CD8-positive, alpha-beta memory T cell (primary cell): Measurements from ENCODE around the gene PAQR5. TPM values are rescaled to one million over a fixed set of nuclear protein-coding genes. Genes with fewer than 3 reads are reported as not detected.
A peak's percentile ranks its signal among the peaks of the same experiment; 100 is the strongest.
"Not testable (repeated sequence)": the region's sequence is repeated elsewhere in the genome, so short reads cannot be mapped to it uniquely, and the experiment has no call there.

Experiments used
- CTCF ChIA-PET: fragments of 350-600 bp; sonication (Branson Sonifier 250); formaldehyde crosslinking; loops from one replicate; lab custom pipeline; 2021; ENCODE audit warnings: antibody characterized with exemption; lab: Charles Lee
- POLR2A ChIA-PET: fragments of 350-600 bp; sonication (Branson Sonifier 250); formaldehyde crosslinking; loops from one replicate; lab custom pipeline; 2021; ENCODE audit warnings: antibody characterized with exemption; lab: Charles Lee
- DNase-seq, 5 donors: peaks; one replicate each; pipeline versions ENCODE4 v3.0.0 to v3.0.0-alpha.2; 2020 to 2022; ENCODE audit warnings: mixed read lengths in 1 of 5
- H3K27ac ChIP-seq: one replicate; pipeline ENCODE4 v1.7.0; 2013; ENCODE audit warnings: low read depth, mild to moderate bottlenecking, low read length, moderate library complexity
- H3K27me3 ChIP-seq: 2 replicates; pipeline ENCODE4 v1.7.0; 2013; ENCODE audit warnings: low read length, mild to moderate bottlenecking; ENCODE audit not compliant: insufficient read depth, poor library complexity, severe bottlenecking
- H3K36me3 ChIP-seq: 2 replicates; pipeline ENCODE4 v1.7.0; 2013; ENCODE audit warnings: mild to moderate bottlenecking, low read length, moderate library complexity; ENCODE audit not compliant: insufficient read depth
- H3K4me1 ChIP-seq: 2 replicates; pipeline ENCODE4 v1.7.0; 2013; ENCODE audit warnings: mild to moderate bottlenecking, low read length, moderate library complexity; ENCODE audit not compliant: insufficient read depth
- H3K4me3 ChIP-seq: 2 replicates; pipeline ENCODE4 v1.7.0; 2013; ENCODE audit warnings: mild to moderate bottlenecking, low read length
- H3K9me3 ChIP-seq: 2 replicates; pipeline ENCODE4 v1.7.0; 2013; ENCODE audit warnings: mild to moderate bottlenecking, low read length
- H3K27ac Mint-ChIP-seq, 8 donors: one replicate each; pipeline ENCODE4 v1.8.0; 2020 to 2021; ENCODE audit warnings: mixed read lengths in 8 of 8, mild to moderate bottlenecking in 6 of 8, inconsistent platforms in 3 of 8, moderate library complexity in 3 of 8
- H3K27me3 Mint-ChIP-seq, 2 donors: one replicate each; pipeline ENCODE4 v1.8.0; 2020 to 2021; ENCODE audit warnings: mixed read lengths in 2 of 2, mild to moderate bottlenecking in 1 of 2, moderate library complexity in 1 of 2
- H3K36me3 Mint-ChIP-seq, 3 donors: one replicate each; pipeline ENCODE4 v1.8.0; 2020 to 2021; ENCODE audit warnings: mixed read lengths in 3 of 3, inconsistent platforms in 1 of 3, mild to moderate bottlenecking in 1 of 3
- H3K4me1 Mint-ChIP-seq, 3 donors: one replicate each; pipeline ENCODE4 v1.8.0; 2020 to 2021; ENCODE audit warnings: mixed read lengths in 3 of 3, inconsistent platforms in 1 of 3, mild to moderate bottlenecking in 1 of 3
- H3K4me3 Mint-ChIP-seq, 7 donors: one replicate each; pipeline ENCODE4 v1.8.0; 2020 to 2021; ENCODE audit warnings: mixed read lengths in 7 of 7, mild to moderate bottlenecking in 6 of 7, moderate library complexity in 4 of 7, inconsistent platforms in 2 of 7
- H3K9me3 Mint-ChIP-seq, 5 donors: one replicate each; pipeline ENCODE4 v1.8.0; 2020 to 2022; ENCODE audit warnings: mixed read lengths in 5 of 5, mild to moderate bottlenecking in 3 of 5, moderate library complexity in 2 of 5, inconsistent platforms in 1 of 5
- polyA plus RNA-seq: library from polyadenylated mRNA; unstranded; fragments of 300-500 nt; fragmentation: Illumina TruSeq; gene quantifications from one replicate; pipeline ENCODE4 v1.2.3, GENCODE V29; 2021
- total RNA-seq, 2 experiments: library from RNA; stranded (reverse); gene quantifications; one replicate each; pipeline ENCODE4 v1.2.3, GENCODE V29; 2021

The PAQR5 gene
- total and polyA plus RNA-seq, 3 experiments from 2014 or later: not detected

DNA sequence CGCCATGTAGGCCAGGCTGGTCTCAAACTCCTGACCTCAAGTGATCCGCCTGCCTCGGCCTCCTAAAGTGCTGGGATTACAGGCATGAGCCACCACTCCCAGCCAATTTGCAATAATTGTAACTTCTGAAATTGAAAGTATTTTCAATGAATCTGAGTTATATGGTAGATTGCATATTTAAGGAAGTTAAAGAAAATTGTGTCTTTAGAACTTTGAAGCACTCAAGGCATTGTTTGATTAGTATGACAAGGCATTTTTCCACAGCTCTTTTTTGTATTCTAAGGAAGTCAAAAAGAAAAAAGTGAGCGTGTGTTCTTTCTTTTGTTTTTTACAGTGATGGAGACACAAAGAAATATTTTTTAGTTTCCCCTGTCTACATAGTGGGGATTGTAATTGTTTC is 138.2 kb downstream of the PAQR5 start:
- ChIA-PET CTCF (no interaction called here), POLR2A (no interaction called here)
- no peak overlapping the region for H3K4me3 ChIP-seq
- H3K9me3 ChIP-seq: no peaks in the 10 kb centered on the region
- Mint-ChIP-seq H3K9me3 (no peaks in the 10 kb centered on the region), H3K27ac (no peak overlapping the region), H3K36me3 (peaks cover 0 to 2% (median 0%) of the 10 kb centered on the region in 3 donors), H3K4me1 (no peaks in the 10 kb centered on the region), H3K4me3 (no peak overlapping the region), H3K27me3 (no peaks in the 10 kb centered on the region)
- H3K27me3 ChIP-seq: no peaks in the 10 kb centered on the region
- no peaks in the 10 kb centered on the region for H3K36me3 ChIP-seq
- no peaks in the 10 kb centered on the region for H3K4me1 ChIP-seq
- no peak overlapping the region for H3K27ac ChIP-seq
- no peak for DNase-seq

DNA sequence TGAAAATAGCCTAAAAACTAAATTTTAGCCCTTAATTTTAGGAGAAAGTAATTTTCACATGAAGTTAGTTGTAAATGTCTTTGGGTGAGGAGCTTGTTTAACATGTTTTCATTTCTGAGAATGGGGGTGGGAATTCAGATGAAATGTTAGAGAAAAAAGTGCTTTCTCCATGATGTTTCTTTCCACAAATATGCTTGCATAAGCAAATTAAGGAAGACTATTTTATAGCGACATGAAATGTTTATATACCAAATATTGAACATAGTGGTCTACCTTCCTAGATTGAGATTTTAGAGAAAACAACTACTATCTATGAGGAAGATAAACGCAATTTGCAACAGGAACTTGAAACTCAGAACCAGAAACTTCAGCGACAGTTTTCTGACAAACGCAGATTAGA is 140.9 kb downstream of the PAQR5 start:
- H3K36me3 ChIP-seq: no peaks in the 10 kb centered on the region
- Mint-ChIP-seq H3K27ac (no peak overlapping the region), H3K9me3 (no peaks in the 10 kb centered on the region), H3K4me3 (no peak overlapping the region), H3K36me3 (peaks cover 0 to 2% (median 0%) of the 10 kb centered on the region in 3 donors), H3K4me1 (peaks cover 2 to 14% (median 12%) of the 10 kb centered on the region in 3 donors), H3K27me3 (no peaks in the 10 kb centered on the region)
- H3K9me3 ChIP-seq: no peaks in the 10 kb centered on the region
- no peaks in the 10 kb centered on the region for H3K4me1 ChIP-seq
- ChIA-PET POLR2A (no interaction called here), CTCF (no interaction called here)
- no peaks in the 10 kb centered on the region for H3K27me3 ChIP-seq
- H3K27ac ChIP-seq: no peak overlapping the region
- no peak overlapping the region for H3K4me3 ChIP-seq
- no peak for DNase-seq

DNA sequence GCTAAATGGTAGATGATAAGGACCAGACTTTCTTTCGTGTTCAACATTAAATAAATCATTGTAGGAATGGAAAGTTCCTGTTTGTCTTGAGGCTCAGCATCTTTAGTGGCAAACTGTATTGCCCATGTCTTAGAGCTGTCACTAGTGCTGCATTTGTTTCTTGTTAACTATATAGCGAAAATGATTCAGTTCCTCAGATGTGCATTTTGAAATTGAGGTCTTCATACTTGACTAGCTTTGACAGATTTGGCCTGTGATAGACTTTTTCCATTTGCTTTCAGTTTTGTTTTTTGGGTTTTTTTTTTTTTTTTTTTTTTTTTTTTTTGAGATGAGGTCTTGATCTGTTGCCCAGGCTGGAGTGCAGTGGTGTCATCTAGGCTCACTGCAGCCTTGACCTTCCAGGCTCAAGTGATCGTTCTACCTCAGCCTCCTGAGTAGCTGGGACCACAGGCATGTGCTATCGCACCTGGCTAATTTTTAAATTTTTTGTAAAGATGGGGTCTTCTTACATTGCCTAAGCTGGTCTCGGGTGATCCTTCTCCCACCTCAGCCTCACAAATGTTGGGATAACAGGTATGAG is 144.4 kb downstream of the PAQR5 start:
- DNase-seq: no peak
- Histone ChIP-seq H3K27ac (no peak overlapping the region), H3K4me3 (no peak overlapping the region), H3K36me3 (no peaks in the 10 kb centered on the region), H3K9me3 (no peaks in the 10 kb centered on the region), H3K4me1 (no peaks in the 10 kb centered on the region), H3K27me3 (no peaks in the 10 kb centered on the region)
- Mint-ChIP-seq H3K27ac (peak overlapping the region in 5 of 8 donors; percentile 12 to 84 (median 66)), H3K36me3 (no peaks in the 10 kb centered on the region), H3K9me3 (no peaks in the 10 kb centered on the region), H3K4me1 (peaks cover 2 to 14% (median 12%) of the 10 kb centered on the region in 3 donors), H3K27me3 (no peaks in the 10 kb centered on the region), H3K4me3 (peak overlapping the region in 3 of 7 donors; percentile 30 to 55 (median 50))
- ChIA-PET POLR2A (interaction anchor here (1.7 kb wide), 1 partner anchor 8 kb away, joined by 4 read pairs; no protein-coding TSS in a partner anchor), CTCF (no interaction called here)

DNA sequence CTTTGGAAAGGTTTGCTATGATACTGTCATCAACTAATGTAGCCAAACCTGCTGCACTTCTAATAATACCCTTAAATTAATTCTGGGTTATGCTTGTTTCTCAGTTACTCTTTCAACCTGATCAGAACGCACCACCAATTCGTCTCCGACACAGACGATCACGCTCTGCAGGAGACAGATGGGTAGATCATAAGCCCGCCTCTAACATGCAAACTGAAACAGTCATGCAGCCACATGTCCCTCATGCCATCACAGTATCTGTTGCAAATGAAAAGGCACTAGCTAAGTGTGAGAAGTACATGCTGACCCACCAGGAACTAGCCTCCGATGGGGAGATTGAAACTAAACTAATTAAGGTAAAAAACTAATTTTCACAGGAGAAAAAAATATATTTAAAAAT is 146.0 kb downstream of the PAQR5 start:
- Histone ChIP-seq H3K9me3 (no peaks in the 10 kb centered on the region), H3K4me3 (no peak overlapping the region), H3K27ac (no peak overlapping the region), H3K36me3 (no peaks in the 10 kb centered on the region), H3K27me3 (no peaks in the 10 kb centered on the region), H3K4me1 (no peaks in the 10 kb centered on the region)
- H3K27me3 Mint-ChIP-seq: no peaks in the 10 kb centered on the region
- H3K9me3 Mint-ChIP-seq: no peaks in the 10 kb centered on the region
- POLR2A ChIA-PET: no interaction called here
- no peak overlapping the region for H3K4me3 Mint-ChIP-seq
- H3K27ac Mint-ChIP-seq: no peak overlapping the region
- no peak for DNase-seq
- H3K4me1 Mint-ChIP-seq: peaks cover 2 to 14% (median 12%) of the 10 kb centered on the region in 3 donors
- H3K36me3 Mint-ChIP-seq: no peaks in the 10 kb centered on the region
- CTCF ChIA-PET: interaction anchor here (1.6 kb wide), 1 partner anchor 18 kb away, joined by 4 read pairs; no protein-coding TSS in a partner anchor

DNA sequence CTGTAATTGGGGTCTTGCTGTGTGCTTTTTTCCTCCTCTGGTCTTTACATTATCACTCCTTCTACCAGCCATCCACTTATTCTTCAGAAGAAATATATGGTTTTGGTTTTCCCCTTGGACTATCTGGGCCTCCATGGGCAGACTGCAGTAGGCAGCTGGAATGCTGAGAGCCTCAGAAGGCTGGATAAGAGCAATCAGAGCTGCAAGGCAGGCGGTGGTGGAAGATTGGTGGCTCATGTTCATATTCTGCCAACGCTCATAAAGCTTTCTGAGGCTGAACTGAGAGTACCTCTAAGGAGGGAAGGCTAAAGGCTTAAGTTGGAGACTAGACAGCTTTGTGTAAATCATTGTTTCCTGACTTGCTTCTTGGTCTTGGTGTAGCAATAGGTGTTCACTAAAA is 148.2 kb downstream of the PAQR5 start:
- Mint-ChIP-seq H3K27me3 (no peaks in the 10 kb centered on the region), H3K4me3 (no peak overlapping the region), H3K4me1 (peaks cover 4 to 18% (median 16%) of the 10 kb centered on the region in 3 donors), H3K27ac (no peak overlapping the region), H3K36me3 (no peaks in the 10 kb centered on the region), H3K9me3 (no peaks in the 10 kb centered on the region)
- no peaks in the 10 kb centered on the region for H3K9me3 ChIP-seq
- peaks cover 5% of the 10 kb centered on the region for H3K4me1 ChIP-seq
- no peaks in the 10 kb centered on the region for H3K36me3 ChIP-seq
- no peak overlapping the region for H3K4me3 ChIP-seq
- H3K27me3 ChIP-seq: no peaks in the 10 kb centered on the region
- DNase-seq: no peak
- POLR2A ChIA-PET: no interaction called here
- CTCF ChIA-PET: interaction anchor here (0.8 to 1.3 kb wide), 2 partner anchors 16 to 31 kb away, joined by 3 to 4 read pairs; no protein-coding TSS in a partner anchor
- H3K27ac ChIP-seq: no peak overlapping the region

DNA sequence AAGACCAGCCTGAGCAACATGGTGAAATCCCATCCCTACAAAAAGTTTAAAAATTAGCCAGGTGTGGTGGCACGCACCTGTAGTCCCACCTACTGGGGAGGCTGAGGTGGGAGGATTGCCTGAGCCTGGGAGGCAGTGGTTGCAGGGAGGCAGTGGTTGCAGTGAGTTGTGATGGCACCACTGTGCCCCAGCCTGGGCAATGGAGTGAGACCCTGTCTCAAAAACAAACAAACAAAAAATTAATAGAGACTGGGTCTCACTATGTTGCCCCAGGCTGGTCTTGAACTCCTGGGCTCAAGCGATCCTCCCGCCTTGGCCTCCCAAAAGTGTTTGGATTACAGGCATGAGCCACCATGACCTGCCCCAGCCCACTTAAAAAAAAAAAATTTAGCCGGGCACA is 151.5 kb downstream of the PAQR5 start:
- H3K27ac Mint-ChIP-seq, H3K4me3 Mint-ChIP-seq, H3K9me3 ChIP-seq, H3K9me3 Mint-ChIP-seq, H3K4me3 ChIP-seq, H3K27me3 ChIP-seq, DNase-seq, H3K27ac ChIP-seq, H3K27me3 Mint-ChIP-seq, POLR2A ChIA-PET, H3K36me3 ChIP-seq: not testable (repeated sequence)
- Mint-ChIP-seq H3K36me3 (peaks cover 2 to 26% (median 3%) of the 10 kb centered on the region in 3 donors), H3K4me1 (peaks cover 27 to 31% (median 30%) of the 10 kb centered on the region in 3 donors)
- peaks cover 21% of the 10 kb centered on the region for H3K4me1 ChIP-seq
- CTCF ChIA-PET: interaction anchor here (1.5 kb wide), 1 partner anchor 36 kb away, joined by 5 read pairs; the partner anchor contains the start of gene KIF23

DNA sequence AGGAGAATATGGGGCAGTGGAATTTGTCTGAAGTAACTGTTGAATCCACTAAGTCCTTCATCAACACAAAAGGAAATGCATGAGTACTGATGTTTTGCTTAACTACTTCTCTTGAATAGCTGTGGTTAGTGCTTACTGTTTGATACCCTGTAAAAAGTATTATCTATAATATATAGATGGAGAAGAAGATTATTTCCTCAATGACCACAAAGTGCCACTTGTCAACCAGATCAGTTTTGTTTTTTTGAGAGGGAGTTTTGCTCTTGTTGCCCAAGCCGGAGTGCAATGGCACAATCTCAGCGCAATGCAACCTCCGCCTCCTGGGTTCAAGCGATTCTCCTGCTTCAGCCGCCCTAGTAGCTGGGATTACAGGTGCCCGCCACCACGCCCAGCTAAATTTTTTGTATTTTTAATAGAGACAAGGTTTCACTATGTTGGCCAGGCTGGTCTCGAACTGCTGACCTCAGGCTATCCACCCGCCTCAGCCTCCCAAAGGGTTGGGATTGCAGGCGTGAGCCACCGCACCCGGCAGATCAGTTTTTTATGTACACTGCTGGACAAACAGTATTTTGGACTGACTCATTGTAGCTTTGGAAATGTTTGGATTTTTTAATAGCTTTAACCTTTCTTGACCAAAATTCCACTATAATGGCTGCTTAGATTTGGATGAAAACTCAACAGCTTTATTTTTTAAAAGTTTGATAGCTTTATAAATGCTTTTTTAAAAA is 152.4 kb downstream of the PAQR5 start:
- Mint-ChIP-seq H3K27me3 (peaks cover 0 to 2% of the 10 kb centered on the region in 2 donors), H3K9me3 (no peaks in the 10 kb centered on the region), H3K36me3 (peaks cover 3 to 35% (median 4%) of the 10 kb centered on the region in 3 donors), H3K27ac (peak overlapping the region in 4 of 8 donors; percentile 87 to 99 (median 96)), H3K4me1 (peaks cover 34 to 39% (median 38%) of the 10 kb centered on the region in 3 donors), H3K4me3 (peak overlapping the region in 6 of 7 donors; percentile 90 to 97 (median 95))
- ChIA-PET CTCF (interaction anchor here (1.0 to 6.2 kb wide), 5 partner anchors 9 to 48 kb away, joined by 3 to 121 read pairs (median 4); partner anchors contain the start of gene KIF23), POLR2A (interaction anchor here (0.6 to 4.4 kb wide), 9 partner anchors 8 to 648 kb away, joined by 3 to 110 read pairs (median 6); partner anchors contain the start of genes GLCE and KIF23)
- no peak overlapping the region for H3K4me3 ChIP-seq
- H3K36me3 ChIP-seq: peaks cover 13% of the 10 kb centered on the region
- H3K27ac ChIP-seq: peak overlapping the region; percentile 94
- no peaks in the 10 kb centered on the region for H3K27me3 ChIP-seq
- H3K9me3 ChIP-seq: no peaks in the 10 kb centered on the region
- no peak for DNase-seq
- H3K4me1 ChIP-seq: peaks cover 25% of the 10 kb centered on the region
